DOHH2 (cell line): ENCODE results near the gene MAST3.

Experiments
- H3F3A ChIP-seq: fragments of 200-600 bp; sonication (generic), shearing (Covaris generic); 2 replicates; pipeline ENCODE4 v1.6.0; 2016; ENCODE audit warnings: antibody characterized with exemption, mild to moderate bottlenecking; ENCODE audit not compliant: control insufficient read depth, insufficient read depth
- H3K27ac ChIP-seq: fragments of 200-600 bp; sonication (generic); 2 replicates; pipeline ENCODE4 v1.5.1; 2014; ENCODE audit warnings: low read depth, mild to moderate bottlenecking, low read length, moderate library complexity
- H3K27me3 ChIP-seq: fragments of 200-600 bp; sonication (generic); 2 replicates; pipeline ENCODE4 v1.6.1; 2014; ENCODE audit warnings: mild to moderate bottlenecking, low read length, mixed read lengths; ENCODE audit not compliant: control insufficient read depth
- H3K36me3 ChIP-seq: fragments of 200-600 bp; sonication (generic); 2 replicates; pipeline ENCODE4 v1.6.1; 2014; ENCODE audit warnings: mild to moderate bottlenecking, low read length, moderate library complexity, mixed read lengths; ENCODE audit not compliant: control insufficient read depth
- H3K4me1 ChIP-seq: fragments of 200-600 bp; sonication (generic); 2 replicates; pipeline ENCODE4 v1.6.1; 2014; ENCODE audit warnings: mild to moderate bottlenecking, low read length, mixed read lengths; ENCODE audit not compliant: control insufficient read depth
- H3K4me2 ChIP-seq: fragments of 200-600 bp; sonication (generic); 2 replicates; pipeline ENCODE4 v1.6.0; 2014; ENCODE audit warnings: mild to moderate bottlenecking, low read length, moderate library complexity
- H3K4me3 ChIP-seq: fragments of 200-600 bp; sonication (generic); 2 replicates; pipeline ENCODE4 v1.5.1; 2014; ENCODE audit warnings: mild to moderate bottlenecking, low read length, mixed read lengths
- H3K79me2 ChIP-seq: fragments of 200-600 bp; sonication (generic); 2 replicates; pipeline ENCODE4 v1.6.1; 2014; ENCODE audit warnings: mild to moderate bottlenecking, low read length, mixed read lengths; ENCODE audit not compliant: control insufficient read depth
- H3K9me2 ChIP-seq: fragments of 200-600 bp; sonication (generic); replicated peaks from 2 replicates; pipeline ENCODE4 v1.6.1; 2014; ENCODE audit warnings: mild to moderate bottlenecking, low read length, mixed read lengths; ENCODE audit not compliant: control insufficient read depth
- H3K9me3 ChIP-seq: fragments of 200-600 bp; sonication (generic); 2 replicates; pipeline ENCODE4 v1.6.1; 2014; ENCODE audit warnings: antibody characterized with exemption, low read length, mixed read lengths; ENCODE audit not compliant: control insufficient read depth, insufficient read depth
- H4K20me1 ChIP-seq: fragments of 200-600 bp; sonication (generic); 2 replicates; pipeline ENCODE4 v1.6.0; 2014; ENCODE audit warnings: low read depth, mild to moderate bottlenecking, antibody characterized with exemption, low read length, moderate library complexity; ENCODE audit not compliant: control insufficient read depth, insufficient read depth
- CTCF ChIP-seq: fragments of 200-600 bp; sonication (generic); IDR thresholded peaks from one replicate; pipeline ENCODE4 v1.5.1; 2014; ENCODE audit warnings: antibody characterized with exemption, mild to moderate bottlenecking, low read depth, low read length; ENCODE audit not compliant: poor library complexity, severe bottlenecking
- EZH2phosphoT487 ChIP-seq: fragments of 200-600 bp; sonication (generic); IDR thresholded peaks from 2 replicates; pipeline ENCODE4 v1.6.1; 2017; ENCODE audit warnings: borderline replicate concordance, mild to moderate bottlenecking, antibody characterized with exemption, low read length, moderate library complexity, mixed read lengths

MAST3 gene

GRCh38 chr19:18058208-18059009 lies 39.2 kb upstream of the MAST3 start:
- Histone ChIP-seq H3K27ac (peak overlapping the region; percentile 15; the same call in 1 of the 2 replicates), H3K4me2 (peak overlapping the region; percentile 71), H4K20me1 (no peaks in the 10 kb centered on the region), H3K27me3 (no peaks in the 10 kb centered on the region), H3K9me3 (no peaks in the 10 kb centered on the region), H3K9me2 (no peaks in the 10 kb centered on the region), H3K4me1 (peaks cover 16% of the 10 kb centered on the region), H3K79me2 (no peaks in the 10 kb centered on the region), H3F3A (0 out of 2 replicates have a peak, but pooled peaks cover 5% of the 10 kb centered on the region), H3K4me3 (peak overlapping the region; percentile 61), H3K36me3 (peaks cover 2% of the 10 kb centered on the region; the same call in 1 of the 2 replicates)
- TF ChIP-seq CTCF (peak; percentile 99), EZH2phosphoT487 (no peak)

GRCh38 chr19:18059297-18059696 lies 38.3 kb upstream of the MAST3 start:
- no peaks in the 10 kb centered on the region for H3K9me2 ChIP-seq
- no peaks in the 10 kb centered on the region for H4K20me1 ChIP-seq
- 0 out of 2 replicates have a peak, but pooled peaks cover 5% of the 10 kb centered on the region for H3F3A ChIP-seq
- no peaks in the 10 kb centered on the region for H3K79me2 ChIP-seq
- H3K9me3 ChIP-seq: no peaks in the 10 kb centered on the region
- H3K4me1 ChIP-seq: peaks cover 17% of the 10 kb centered on the region
- no peaks in the 10 kb centered on the region for H3K27me3 ChIP-seq
- no peak overlapping the region for H3K4me2 ChIP-seq
- TF ChIP-seq EZH2phosphoT487: no peak
- TF ChIP-seq CTCF: no peak
- no peak overlapping the region for H3K4me3 ChIP-seq
- peaks cover 3% of the 10 kb centered on the region; the same call in 1 of the 2 replicates for H3K36me3 ChIP-seq
- H3K27ac ChIP-seq: no peak overlapping the region

- Histone ChIP-seq H3K9me3 (no peaks in the 10 kb centered on the region), H3K9me2 (no peaks in the 10 kb centered on the region), H3K4me3 (no peak overlapping the region), H3K79me2 (no peaks in the 10 kb centered on the region), H3F3A (0 out of 2 replicates have a peak, but pooled peaks cover 5% of the 10 kb centered on the region), H3K36me3 (peaks cover 3% of the 10 kb centered on the region; the same call in 1 of the 2 replicates), H3K27ac (no peak overlapping the region), H3K4me2 (no peak overlapping the region), H3K27me3 (no peaks in the 10 kb centered on the region), H4K20me1 (no peaks in the 10 kb centered on the region), H3K4me1 (peaks cover 17% of the 10 kb centered on the region)
- TF ChIP-seq CTCF: no peak
- TF ChIP-seq EZH2phosphoT487: no peak
Observed at GRCh38 chr19:18059902-18060301, 37.7 kb upstream of the MAST3 start.
